Measurements from ENCODE around the gene SACM1L. TPM values are rescaled to one million over a fixed set of nuclear protein-coding genes. Genes with fewer than 3 reads are reported as not detected.

The SACM1L gene
- total and polyA plus RNA-seq, 2 of the 8 experiments (the other 6 are each of a cell fraction or from before 2014, with no cell fraction given) = 20.1 to 61.0 TPM

DNA sequence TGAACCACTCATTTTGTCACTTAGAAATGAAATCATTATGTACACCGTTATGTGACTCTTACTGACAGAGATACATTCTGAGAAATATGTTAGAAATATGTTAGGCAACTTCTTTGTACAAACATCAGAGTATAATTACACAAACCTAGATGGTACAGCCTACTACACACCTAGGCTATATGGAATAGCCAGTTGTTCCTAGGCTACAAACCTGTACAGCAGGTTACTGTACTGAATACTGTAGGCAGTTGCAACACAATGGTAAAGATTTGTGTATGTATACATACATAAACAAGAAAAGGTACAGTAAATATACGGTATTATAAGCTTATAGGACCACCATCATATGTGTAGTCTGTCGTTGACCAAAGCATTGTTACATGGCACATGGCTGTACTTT lies 3.7 kb downstream of the SACM1L start (continued):
- no peak for TF ChIP-seq POLR2A (IDR thresholded peaks at IDR 0.05; ENCODE audit: control extremely low read depth in 1 of 2, low read depth in 2 of 2, low read length in 2 of 2)
- no peak for TF ChIP-seq EGR1 (IDR thresholded peaks at IDR 0.05; ENCODE audit: borderline replicate concordance, low read depth, low read length)
- no peak for TF ChIP-seq CTBP2 (IDR thresholded peaks at IDR 0.05; ENCODE audit: borderline replicate concordance, insufficient read depth, insufficient read length, low read length)
- TF ChIP-seq SAP30 (IDR thresholded peaks at IDR 0.05; ENCODE audit: insufficient read depth, insufficient replicate concordance, low read length) = no peak

Data from H1 (cell line).